Measurements from ENCODE around the gene L1CAM.
A peak's percentile ranks its signal among the peaks of the same experiment; 100 is the strongest.
"Not testable (repeated sequence)": the region's sequence is repeated elsewhere in the genome, so short reads cannot be mapped to it uniquely, and the experiment has no call there.

Gene L1CAM

GRCh38 chrX:153818571-153819383, 67.2 kb downstream of the L1CAM start:
- peaks cover 5% of the 10 kb centered on the region; the same call in 1 of the 2 replicates for H3K9me3 ChIP-seq
- no peaks in the 10 kb centered on the region for H3K36me3 ChIP-seq
- H3K4me2 ChIP-seq, result peak overlapping the region; percentile 75
- peak overlapping the region; percentile 53; the same call in 1 of the 2 replicates for H3K27ac ChIP-seq
- no peaks in the 10 kb centered on the region for H4K20me1 ChIP-seq
- peak overlapping the region; percentile 61; the same call in 1 of the 2 replicates for H3K9ac ChIP-seq
- peaks cover 72% of the 10 kb centered on the region for H3K4me1 ChIP-seq
- no peak for TF ChIP-seq Cebpa-rat (IDR thresholded peaks at IDR 0.05)
- H3K4me3 ChIP-seq, result peak overlapping the region; percentile 57
- H3K27me3 ChIP-seq, result peaks cover 42% of the 10 kb centered on the region

DNA sequence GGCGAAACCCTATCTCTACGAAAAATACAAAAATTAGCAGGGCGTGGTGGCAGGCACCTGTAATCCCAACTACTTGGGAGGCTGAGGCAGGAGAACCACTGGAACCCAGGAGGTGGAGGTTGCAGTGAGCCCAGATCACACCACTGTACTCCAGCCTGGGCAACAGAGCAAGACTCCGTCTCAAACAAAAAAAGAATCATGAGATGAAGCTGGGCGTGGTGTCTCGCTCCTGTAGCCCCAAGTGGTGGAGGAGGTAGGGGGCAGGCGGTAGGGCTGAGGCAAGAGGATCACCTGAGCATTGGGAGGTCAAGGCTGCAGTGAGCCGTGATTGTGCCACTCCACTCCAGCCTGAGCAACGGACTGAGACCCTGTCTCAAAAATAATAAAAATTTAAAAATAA, 67.9 kb downstream of the L1CAM start:
- Histone ChIP-seq H3K4me2 (peak overlapping the region; percentile 75), H3K4me1 (peaks cover 72% of the 10 kb centered on the region), H3K27me3 (peaks cover 45% of the 10 kb centered on the region)
- H3K9ac ChIP-seq, H3K4me3 ChIP-seq, H3K27ac ChIP-seq, H3K9me3 ChIP-seq, H4K20me1 ChIP-seq, H3K36me3 ChIP-seq: not testable (repeated sequence)

GRCh38 chrX:153816831-153817690, 68.9 kb downstream of the L1CAM start:
- Histone ChIP-seq H3K9me3 (peaks cover 5% of the 10 kb centered on the region; the same call in 1 of the 2 replicates), H4K20me1 (no peaks in the 10 kb centered on the region), H3K4me1 (peaks cover 67% of the 10 kb centered on the region), H3K27me3 (peaks cover 47% of the 10 kb centered on the region), H3K27ac (peak overlapping the region; percentile 49; the same call in 1 of the 2 replicates), H3K36me3 (no peaks in the 10 kb centered on the region), H3K4me3 (peak overlapping the region; percentile 3; the same call in 1 of the 2 replicates), H3K9ac (no peak overlapping the region), H3K4me2 (peak overlapping the region; percentile 75)
- no peak for TF ChIP-seq Cebpa-rat (IDR thresholded peaks at IDR 0.05)

- H3K4me3 ChIP-seq, result no peak overlapping the region
- H3K27ac ChIP-seq, result peak overlapping the region; percentile 62
- H3K36me3 ChIP-seq, result no peaks in the 10 kb centered on the region
- TF ChIP-seq Cebpa-rat (IDR thresholded peaks at IDR 0.05), result no peak
- peaks cover 5% of the 10 kb centered on the region; the same call in 1 of the 2 replicates for H3K9me3 ChIP-seq
- no peaks in the 10 kb centered on the region for H4K20me1 ChIP-seq
- peak overlapping the region; percentile 77 for H3K4me2 ChIP-seq
- H3K4me1 ChIP-seq, result peaks cover 52% of the 10 kb centered on the region
- H3K27me3 ChIP-seq, result peaks cover 56% of the 10 kb centered on the region
- H3K9ac ChIP-seq, result no peak overlapping the region; the same call in 1 of the 2 replicates
These were observed 71.2 kb downstream of the L1CAM start for GRCh38 chrX:153814591-153815315.

GRCh38 chrX:153813161-153813560, 72.8 kb downstream of the L1CAM start:
- Histone ChIP-seq H4K20me1 (no peaks in the 10 kb centered on the region), H3K36me3 (no peaks in the 10 kb centered on the region), H3K27me3 (peaks cover 56% of the 10 kb centered on the region), H3K9ac (no peak overlapping the region), H3K4me3 (no peak overlapping the region), H3K27ac (no peak overlapping the region), H3K4me1 (peaks cover 40% of the 10 kb centered on the region), H3K4me2 (no peak overlapping the region), H3K9me3 (peaks cover 20% of the 10 kb centered on the region)
- no peak for TF ChIP-seq Cebpa-rat (IDR thresholded peaks at IDR 0.05)

DNA sequence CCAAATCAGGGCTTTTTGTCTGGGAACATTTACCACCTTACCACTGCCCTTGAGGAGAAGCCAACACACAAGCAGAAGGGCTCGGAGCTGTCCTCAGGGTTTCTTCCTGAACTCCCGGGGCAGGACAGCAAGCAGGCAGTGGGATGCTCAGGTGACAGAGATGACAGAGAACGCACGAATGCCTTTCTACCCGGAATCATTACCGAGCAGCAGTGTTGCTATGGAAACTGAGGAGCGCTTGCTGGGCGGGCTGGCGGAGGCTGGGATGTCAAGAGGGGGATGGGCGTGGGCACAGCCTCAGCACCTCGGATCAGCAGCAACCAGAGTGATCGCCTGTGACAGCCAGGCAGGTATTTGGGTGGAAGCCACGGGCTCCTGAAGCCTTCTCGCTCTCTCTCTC, 73.8 kb downstream of the L1CAM start:
- peaks cover 30% of the 10 kb centered on the region for H3K4me1 ChIP-seq
- peaks cover 24% of the 10 kb centered on the region for H3K9me3 ChIP-seq
- no peaks in the 10 kb centered on the region for H4K20me1 ChIP-seq
- no peaks in the 10 kb centered on the region for H3K36me3 ChIP-seq
- no peak overlapping the region for H3K9ac ChIP-seq
- no peak overlapping the region for H3K27ac ChIP-seq
- TF ChIP-seq Cebpa-rat (IDR thresholded peaks at IDR 0.05), result no peak
- H3K4me2 ChIP-seq, result no peak overlapping the region
- H3K27me3 ChIP-seq, result peaks cover 51% of the 10 kb centered on the region
- H3K4me3 ChIP-seq, result no peak overlapping the region

All from BLaER1 (cell line).